Heart left ventricle (tissue), 13 donors: ENCODE data around the gene FKBP7.

ENCODE experiments used
- POLR2A ChIP-seq, 2 donors: fragments of 450-650 bp; IDR thresholded peaks; one replicate each; pipeline ENCODE4 v1.6.1; 2017; ENCODE audit warnings: antibody characterized with exemption in 2 of 2, mild to moderate bottlenecking in 2 of 2, moderate library complexity in 2 of 2
- TF ChIP-seq, protein P1 (sequence below), 12 donors: fragments of 200-600 bp; sonication (generic) in 4 of 12; IDR thresholded peaks; one replicate each; pipeline versions ENCODE4 v1.5.0 to v1.8.0; 2018 to 2022; ENCODE audit warnings: antibody characterized with exemption in 12 of 12, mild to moderate bottlenecking in 5 of 12
- donor health status: ischemic (EF 13 %, LVEDD 7.1; RV severe dilation, severe dysfunction).
- donor health status: DM: no; HTN: yes; CAD: no.
- donor health status: DM: no; HTN: no; CAD: no.
- donor health status: ischemic (EF 25% LVEDD 6.9; RV normal size, moderate dysfunction).
- donor health status: ischemic (EF 25% LVEDD 5.7; RV mildly dilated, moderate dysfunction).
- donor health status: ischemic (EF 35%, LVEDD 5.7; RV mildly dilated, moderate dysfunction).
- donor health status: nonischemic (EF 11% LVEDD 7.7; RV severe dilation, severe dysfunction).
- donor health status: DM: yes; HTN: yes; CAD: no.
- donor health status: PGD.
- donor health status: ischemic (EF 29% LVEDD 5.4; RV normal size, mild dysfunction).
- donor health status: nonischemic (EF 23%, LVEDD 6.1; RV moderate dilation, normal function).

DNA sequence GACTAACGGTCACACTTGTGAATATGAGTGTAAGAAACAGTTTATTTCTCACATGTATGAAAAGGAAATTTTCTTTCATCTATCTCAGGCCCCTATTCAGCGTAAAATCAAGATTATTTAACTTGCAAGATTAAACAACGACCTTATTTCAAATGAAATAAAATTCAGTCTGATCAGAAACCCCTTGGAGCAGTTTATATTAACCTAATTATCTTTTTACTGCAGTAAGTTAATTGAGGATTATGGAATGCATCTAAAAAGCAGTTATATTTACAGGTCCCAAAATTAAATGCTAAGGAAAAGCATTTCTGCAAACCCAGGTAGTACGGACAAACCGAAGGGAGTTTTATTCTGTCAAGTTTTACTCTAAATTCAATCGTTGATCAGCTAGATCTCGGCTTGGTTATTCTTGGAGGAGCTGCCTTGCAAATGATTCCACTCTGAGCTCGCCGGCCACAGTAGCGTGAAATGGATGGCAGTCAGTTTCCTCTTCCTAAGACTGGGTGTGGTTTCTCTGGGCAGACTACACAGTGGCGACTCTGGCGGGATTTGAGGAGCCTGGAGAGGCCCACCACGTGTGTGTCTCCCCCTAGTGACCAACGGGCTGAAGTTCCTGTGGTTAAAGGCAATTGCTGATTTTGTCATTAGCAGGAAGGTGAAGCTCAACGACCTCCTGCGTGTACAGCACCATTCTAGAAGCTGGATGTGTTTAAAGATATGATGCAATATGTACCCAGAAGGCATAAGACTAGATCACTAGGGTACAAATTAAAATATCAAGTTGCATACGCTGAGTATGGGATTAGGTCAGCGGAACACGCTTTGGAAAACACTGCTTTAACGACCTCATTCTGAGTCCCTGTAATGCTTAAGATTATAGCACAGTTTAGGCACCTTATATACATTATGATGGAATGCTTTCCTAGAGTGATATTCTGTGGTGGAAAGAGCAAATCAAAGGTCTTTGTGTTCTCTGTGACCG, 63.8 kb downstream of the FKBP7 start:
- TF ChIP-seq, protein P1, sequence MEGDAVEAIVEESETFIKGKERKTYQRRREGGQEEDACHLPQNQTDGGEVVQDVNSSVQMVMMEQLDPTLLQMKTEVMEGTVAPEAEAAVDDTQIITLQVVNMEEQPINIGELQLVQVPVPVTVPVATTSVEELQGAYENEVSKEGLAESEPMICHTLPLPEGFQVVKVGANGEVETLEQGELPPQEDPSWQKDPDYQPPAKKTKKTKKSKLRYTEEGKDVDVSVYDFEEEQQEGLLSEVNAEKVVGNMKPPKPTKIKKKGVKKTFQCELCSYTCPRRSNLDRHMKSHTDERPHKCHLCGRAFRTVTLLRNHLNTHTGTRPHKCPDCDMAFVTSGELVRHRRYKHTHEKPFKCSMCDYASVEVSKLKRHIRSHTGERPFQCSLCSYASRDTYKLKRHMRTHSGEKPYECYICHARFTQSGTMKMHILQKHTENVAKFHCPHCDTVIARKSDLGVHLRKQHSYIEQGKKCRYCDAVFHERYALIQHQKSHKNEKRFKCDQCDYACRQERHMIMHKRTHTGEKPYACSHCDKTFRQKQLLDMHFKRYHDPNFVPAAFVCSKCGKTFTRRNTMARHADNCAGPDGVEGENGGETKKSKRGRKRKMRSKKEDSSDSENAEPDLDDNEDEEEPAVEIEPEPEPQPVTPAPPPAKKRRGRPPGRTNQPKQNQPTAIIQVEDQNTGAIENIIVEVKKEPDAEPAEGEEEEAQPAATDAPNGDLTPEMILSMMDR (IDR thresholded peaks at IDR 0.05): peak; percentile 81 to 96 (median 90)
- peak in 1 of 2 donors; percentile 46 for TF ChIP-seq POLR2A (IDR thresholded peaks at IDR 0.05)
